ENCODE measurements around the gene FGGY.

- TF ChIP-seq, protein P1, sequence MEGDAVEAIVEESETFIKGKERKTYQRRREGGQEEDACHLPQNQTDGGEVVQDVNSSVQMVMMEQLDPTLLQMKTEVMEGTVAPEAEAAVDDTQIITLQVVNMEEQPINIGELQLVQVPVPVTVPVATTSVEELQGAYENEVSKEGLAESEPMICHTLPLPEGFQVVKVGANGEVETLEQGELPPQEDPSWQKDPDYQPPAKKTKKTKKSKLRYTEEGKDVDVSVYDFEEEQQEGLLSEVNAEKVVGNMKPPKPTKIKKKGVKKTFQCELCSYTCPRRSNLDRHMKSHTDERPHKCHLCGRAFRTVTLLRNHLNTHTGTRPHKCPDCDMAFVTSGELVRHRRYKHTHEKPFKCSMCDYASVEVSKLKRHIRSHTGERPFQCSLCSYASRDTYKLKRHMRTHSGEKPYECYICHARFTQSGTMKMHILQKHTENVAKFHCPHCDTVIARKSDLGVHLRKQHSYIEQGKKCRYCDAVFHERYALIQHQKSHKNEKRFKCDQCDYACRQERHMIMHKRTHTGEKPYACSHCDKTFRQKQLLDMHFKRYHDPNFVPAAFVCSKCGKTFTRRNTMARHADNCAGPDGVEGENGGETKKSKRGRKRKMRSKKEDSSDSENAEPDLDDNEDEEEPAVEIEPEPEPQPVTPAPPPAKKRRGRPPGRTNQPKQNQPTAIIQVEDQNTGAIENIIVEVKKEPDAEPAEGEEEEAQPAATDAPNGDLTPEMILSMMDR (IDR thresholded peaks at IDR 0.05) = no peak
- TF ChIP-seq EZH2 (IDR thresholded peaks at IDR 0.05; ENCODE audit: borderline replicate concordance, insufficient read depth, low read depth, low read length, poor library complexity, severe bottlenecking) = no peak
Observed at GRCh38 chr1:59298710-59299346, 1.9 kb downstream of the FGGY start.
